Adipose tissue (tissue), 3 donors: Measurements from ENCODE around the gene ASZ1. TPM values are rescaled to one million over a fixed set of nuclear protein-coding genes. Genes with fewer than 3 reads are reported as not detected.

Experiments used
- H3K27ac ChIP-seq: one replicate; pipeline ENCODE4 v1.5.1; 2013; ENCODE audit warnings: low read depth, low read length
- WGBS, 3 donors: extraction: QIAGEN DNeasy Blood & Tissue Kit; methylation state at CpG; one replicate each; pipeline ENCODE4 v1.1.7; 2013; 5-methylcytosine and 5-hydroxymethylcytosine counted together
- polyA plus RNA-seq, 3 donors: library from polyadenylated mRNA; stranded (reverse); fragments of 200-250 nt; gene quantifications; one replicate each; pipeline ENCODE4 v1.2.3, GENCODE V29; 2013
- donor health status: healthy with polysubstance abuse.
- donor health status: Bipolar disorder and iron deficiency.
- donor health status: healthy.

Gene ASZ1
- polyA plus RNA-seq, 3 donors, result not detected

DNA sequence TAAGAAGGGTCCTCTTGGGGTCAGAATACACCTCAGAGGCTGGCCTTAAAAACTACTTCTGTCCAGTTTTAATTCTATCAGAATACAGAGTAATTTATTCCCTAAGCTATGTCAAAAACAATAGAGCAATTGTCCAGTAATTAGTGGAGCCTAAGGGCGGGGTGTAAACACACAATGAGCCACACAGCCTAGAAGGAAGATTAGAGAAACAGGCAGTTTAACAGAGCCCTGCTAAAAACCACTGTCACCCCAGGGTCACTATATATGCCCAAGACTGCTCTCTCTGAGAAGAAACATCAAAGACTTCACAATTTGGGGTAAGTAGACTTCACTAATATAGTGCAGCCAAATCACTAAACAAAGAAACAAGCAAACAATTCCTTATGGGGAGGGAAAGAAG lies 77.3 kb downstream of the ASZ1 start:
- WGBS, 3 donors, result 66 to 76% (median 75%) methylated on average over 1 of the region's 1 CpG
- H3K27ac ChIP-seq, result no peak overlapping the region

DNA sequence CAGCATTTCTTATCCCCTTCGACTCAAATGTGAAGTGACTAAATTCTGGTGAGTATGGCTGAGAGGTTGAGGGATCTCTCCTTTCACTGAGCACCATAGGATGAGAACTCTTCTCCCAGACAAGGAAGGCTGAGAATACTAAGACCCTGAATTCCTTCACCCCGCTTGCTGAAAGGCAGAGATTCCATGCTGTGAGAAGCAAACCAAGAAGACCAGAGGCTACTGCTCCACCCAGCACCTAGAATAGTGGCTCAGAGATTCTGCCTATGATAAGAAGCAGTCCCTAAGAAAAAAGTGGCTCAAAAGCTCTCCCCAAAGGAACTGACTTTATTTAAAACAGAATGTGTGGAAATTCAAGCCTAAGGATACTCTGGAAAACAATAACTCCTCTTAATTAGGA lies 77.7 kb downstream of the ASZ1 start:
- WGBS, 3 donors, result 70 to 94% (median 86%) methylated on average over 2 of the region's 2 CpGs
- H3K27ac ChIP-seq, result no peak overlapping the region

DNA sequence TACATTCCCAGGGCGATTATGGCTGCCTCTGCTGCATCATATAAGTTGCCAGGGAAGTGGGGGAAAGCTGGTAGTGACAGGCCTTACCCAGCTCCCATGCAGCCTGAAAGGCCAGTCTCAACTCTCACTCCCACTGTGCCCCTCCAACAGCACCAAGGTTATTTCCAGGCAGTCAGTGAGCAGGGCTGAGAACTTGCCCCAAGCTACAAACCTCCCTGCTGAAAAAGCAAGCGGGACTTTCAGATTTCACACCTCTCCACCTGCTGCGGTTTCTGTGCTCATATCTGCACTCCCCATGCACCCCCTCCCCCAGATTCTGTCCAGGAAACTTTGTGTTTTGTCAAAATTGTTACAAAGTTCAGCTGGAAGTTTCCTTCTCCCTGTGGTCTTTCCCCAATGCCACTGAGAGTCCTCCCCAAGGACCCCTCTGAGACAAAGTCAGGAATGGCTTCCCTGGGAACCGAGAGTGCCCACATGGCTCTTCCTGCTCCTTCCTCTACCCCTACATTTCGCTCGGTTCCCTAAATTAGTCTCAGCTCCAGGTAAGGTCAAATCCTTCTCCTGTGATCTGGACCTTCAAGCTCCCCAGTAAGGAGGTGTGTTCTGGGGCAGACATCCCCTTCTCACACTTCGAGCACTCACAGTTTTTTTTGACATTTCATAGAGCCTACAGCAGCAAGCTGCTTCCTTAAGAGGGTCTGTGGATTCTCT lies 79.2 kb downstream of the ASZ1 start:
- WGBS, 3 donors, result 70 to 87% (median 86%) methylated on average over 7 of the region's 7 CpGs
- H3K27ac ChIP-seq, result no peak overlapping the region

DNA sequence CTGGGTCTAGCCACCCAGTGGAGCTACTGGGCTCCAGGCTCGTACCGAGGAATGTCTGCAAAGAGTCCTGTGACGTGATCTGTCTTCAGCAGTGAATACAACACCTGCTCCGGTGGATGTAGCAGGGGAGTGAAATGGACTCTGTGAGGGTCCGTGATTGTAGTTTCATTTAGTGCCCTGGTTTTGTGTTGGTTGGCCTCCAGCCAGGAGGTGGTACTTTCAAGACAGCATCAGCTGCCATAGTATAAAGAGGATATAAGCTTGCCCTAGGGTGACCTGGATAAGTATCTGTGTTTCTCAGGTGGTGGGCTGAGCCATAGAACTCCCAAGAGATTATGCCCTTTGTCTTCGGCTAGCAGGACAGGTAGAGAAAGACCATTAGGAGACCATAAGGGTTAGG lies 79.8 kb downstream of the ASZ1 start:
- WGBS, 3 donors, result 79 to 84% (median 81%) methylated on average over 6 of the region's 6 CpGs
- H3K27ac ChIP-seq, result no peak overlapping the region

DNA sequence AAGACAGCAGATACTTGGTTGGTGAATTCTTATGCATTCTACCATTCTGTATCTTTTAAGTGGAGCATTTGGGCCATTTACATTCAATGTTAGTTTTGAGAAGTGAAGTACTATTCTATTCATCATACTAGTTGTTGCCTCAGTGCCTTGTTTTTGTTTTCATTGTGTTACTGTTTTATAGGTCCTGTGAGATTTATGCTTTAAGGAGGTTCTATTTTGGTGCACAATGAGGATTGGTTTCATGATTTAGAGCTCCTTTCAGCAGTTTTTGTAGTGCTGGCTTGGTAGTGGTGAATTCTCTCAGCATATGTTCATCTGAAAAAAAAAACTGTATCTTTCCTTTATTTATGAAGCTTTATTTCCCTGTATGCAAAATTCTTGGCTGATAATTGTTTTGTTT lies 81.1 kb downstream of the ASZ1 start:
- H3K27ac ChIP-seq, result no peak overlapping the region

DNA sequence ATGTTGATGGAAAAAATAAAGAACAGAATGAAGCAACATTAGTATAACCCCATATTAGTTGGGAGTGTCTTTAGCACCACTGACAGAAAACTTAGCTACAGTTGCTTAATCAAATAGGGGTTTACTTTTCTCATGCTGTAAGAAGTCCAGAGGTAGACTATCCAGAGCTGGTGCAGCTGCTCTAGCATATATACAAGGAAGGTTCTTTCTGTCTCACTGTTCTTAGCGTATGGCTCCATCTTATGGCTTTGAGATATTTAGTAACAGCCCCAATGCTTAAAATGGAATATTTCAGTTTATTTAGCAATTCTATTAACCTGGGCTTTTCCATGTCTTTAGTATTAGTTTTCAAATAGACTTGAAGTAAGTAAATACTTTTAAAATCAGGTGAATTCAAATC lies 89.3 kb downstream of the ASZ1 start:
- H3K27ac ChIP-seq, result no peak overlapping the region
- 79 to 85% (median 81%) methylated on average over 1 of the region's 1 CpG for WGBS, 3 donors

DNA sequence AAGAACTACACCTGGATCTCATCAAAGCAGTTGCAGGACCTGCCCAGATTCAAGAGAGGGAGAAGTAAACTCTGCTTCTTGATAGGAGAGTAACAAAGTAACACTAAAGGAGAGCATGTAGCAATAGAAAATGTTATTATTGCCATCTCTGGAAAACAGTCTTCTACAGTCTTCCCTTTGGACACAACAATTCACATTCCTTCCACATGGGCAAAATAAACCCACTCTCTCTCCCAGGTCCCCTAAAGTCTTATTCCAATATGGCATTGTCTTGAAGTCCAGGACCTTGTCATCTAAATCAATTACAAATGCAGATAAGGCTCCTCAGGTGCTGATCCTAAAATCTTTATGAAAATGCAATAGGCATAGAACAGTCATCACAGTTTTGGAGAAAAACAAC lies 94.1 kb downstream of the ASZ1 start:
- H3K27ac ChIP-seq, result no peak overlapping the region

DNA sequence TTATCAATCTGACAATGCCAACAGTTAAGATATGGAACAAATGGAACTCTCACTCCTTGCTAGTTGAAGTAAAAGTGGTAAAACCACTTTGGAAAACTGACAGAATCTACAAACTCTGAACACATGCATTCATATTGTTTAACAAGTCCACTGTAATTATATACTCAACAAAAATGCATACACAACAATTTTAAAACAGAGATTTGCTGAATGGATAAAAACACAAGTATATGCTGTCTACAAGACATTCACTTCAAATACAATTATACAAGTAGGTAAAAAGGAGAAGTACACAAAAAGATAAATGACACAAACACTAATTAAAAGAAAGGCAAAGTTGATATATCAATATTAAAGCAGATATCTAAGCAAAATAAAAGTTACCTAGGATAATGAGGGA lies 95.3 kb downstream of the ASZ1 start:
- no peak overlapping the region for H3K27ac ChIP-seq

DNA sequence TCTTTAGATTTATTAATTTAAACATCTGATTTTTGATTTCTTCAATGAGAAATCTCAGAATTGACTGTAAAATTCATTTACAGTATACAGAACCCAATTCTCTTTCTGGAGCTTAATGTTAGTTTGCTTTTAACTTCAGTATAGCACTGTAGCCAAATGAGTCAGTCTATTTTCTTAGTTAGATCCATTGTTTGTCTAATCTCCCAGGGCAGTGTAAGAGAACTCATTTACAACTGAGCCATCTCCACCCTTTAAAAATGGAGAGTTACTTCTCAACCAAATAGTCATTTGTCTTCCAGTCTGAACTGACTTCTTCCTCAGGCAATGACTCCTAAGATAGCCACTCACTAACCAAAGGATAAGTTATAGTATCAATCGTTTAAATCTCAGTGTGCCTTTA lies 101.5 kb downstream of the ASZ1 start:
- 69 to 78% (median 72%) methylated on average over 1 of the region's 1 CpG for WGBS, 3 donors
- H3K27ac ChIP-seq, result no peak overlapping the region

DNA sequence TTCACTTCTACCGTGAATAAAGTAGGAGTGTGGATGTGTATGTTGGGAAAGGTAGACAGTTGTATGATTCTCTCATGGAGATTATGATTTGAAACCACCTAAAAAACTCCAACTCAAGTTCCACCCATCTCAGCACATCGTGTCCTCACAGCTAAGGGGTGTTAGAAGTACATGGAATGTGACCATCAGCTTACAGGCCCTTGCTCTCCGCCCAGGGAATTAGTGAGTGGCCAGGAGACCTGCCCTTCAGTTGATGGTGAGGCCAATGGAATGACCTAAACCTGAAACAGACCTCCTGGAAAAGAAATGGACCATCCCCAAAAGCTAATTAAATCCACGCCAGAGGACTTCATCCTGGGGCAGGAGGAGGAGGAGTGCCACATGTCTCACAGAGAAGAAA lies 102.3 kb downstream of the ASZ1 start:
- WGBS, 3 donors, result 50 to 63% (median 51%) methylated on average over 4 of the region's 4 CpGs
- no peak overlapping the region for H3K27ac ChIP-seq

DNA sequence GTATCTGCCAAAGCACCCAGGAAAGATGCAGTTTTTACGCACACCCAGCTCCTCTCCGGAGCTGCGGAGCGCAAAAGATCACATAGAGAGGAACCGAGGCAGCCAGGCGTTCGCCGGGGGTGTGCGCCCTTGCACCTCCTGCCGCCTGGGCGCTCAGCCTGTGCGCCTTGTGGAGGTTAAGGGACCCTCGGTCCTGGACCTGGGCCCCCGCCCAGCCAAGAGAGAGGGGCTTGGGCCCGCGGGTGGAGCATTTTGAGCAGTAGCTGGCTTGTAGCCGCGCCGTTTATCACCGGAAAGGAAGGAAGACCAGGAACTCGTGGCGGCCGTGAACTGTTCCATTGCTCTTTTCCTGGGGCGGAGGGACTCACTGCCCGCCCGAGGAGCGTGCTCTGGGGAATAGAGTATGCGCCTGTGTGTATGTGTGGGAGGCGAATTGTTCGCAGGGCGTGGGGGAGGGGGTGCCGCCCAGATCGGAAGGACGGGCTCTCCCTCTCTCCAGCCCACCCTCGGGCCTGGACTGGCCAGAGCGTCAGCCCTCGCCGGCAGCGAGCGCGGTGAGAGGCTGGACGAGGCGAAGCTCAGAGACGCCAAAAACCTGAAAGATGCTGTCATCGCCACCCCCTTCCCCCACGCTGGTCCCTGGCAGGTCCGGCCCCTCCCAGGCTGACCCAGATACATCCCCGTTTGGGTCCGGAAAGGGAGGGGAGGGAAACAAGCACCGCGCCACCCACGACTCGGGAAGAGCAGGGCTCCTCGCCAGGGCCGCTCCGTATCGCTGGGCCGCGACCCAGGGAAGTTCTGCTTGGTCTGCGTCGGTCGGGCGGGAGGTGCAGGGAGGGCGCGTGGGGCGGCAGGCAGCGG lies 103.2 kb downstream of the ASZ1 start:
- no peak overlapping the region for H3K27ac ChIP-seq
- WGBS, 3 donors, result 0 to 2% (median 1%) methylated on average over 63 to 67 of the region's 67 CpGs

DNA sequence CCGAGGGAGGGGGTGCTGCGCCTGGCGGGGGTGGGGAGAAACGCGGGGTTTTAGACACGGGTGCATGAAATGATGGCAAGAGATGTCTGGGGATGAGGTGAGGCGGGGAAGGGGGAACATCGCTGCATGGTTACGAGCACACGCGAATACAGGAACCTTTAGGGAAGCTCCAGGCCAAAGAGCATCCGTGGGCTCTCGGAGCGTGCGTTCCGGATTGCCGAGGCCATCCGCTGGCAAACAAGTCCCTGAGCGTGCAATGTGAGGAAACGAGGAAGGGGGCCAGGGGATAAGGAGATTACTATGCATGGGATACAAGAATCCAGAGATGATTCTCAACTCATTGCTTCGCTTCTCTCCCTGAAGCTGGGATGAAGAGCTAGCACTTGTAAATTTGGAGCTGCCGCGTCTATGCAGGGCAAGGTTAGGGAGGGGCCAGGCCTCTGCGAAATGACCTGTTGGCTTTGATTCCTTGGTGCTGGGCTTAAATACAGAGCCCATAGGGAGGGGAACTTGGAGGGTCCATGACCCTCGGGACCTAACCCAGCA lies 103.9 kb downstream of the ASZ1 start:
- 1 to 2% (median 1%) methylated on average over 25 of the region's 25 CpGs for WGBS, 3 donors
- no peak overlapping the region for H3K27ac ChIP-seq

DNA sequence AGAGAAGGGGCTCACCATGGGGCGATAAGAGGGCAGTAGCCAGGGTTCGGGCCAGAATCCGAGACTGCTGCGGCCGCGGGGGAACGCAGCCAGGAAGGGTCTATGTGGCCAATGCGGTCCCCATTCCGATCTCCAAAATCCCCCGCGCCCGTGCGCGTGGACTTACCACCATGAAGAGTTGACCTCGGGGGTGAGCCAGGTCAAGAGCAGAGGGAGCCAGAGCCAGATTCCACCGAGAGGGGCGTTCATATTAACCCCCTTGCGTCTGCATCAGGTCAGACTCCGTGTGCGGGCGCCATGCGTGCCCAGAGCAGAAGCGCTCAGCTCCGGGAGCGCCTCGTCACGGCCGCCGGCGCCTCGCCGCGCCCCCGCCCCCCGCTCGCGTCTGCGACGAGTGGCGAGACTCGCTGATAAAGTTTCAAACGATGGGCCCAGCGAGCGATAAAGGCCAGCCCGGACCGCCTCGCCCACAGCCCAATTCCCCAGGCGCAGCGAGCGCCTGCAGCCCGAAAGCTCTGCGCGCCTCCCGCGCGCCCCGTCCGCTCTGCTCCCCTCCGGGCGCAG lies 104.5 kb downstream of the ASZ1 start, which contains the start of gene WNT2:
Gene WNT2 (minus strand): TSS at position 318 of the 564 bp plus-strand sequence. CDS start 69 bp downstream, at position 249.
- no peak within 1 kb of the TSS for H3K27ac ChIP-seq
- WGBS, 3 donors, result 0 to 1% (median 1%) methylated on average over 46 to 60 of the region's 60 CpGs

DNA sequence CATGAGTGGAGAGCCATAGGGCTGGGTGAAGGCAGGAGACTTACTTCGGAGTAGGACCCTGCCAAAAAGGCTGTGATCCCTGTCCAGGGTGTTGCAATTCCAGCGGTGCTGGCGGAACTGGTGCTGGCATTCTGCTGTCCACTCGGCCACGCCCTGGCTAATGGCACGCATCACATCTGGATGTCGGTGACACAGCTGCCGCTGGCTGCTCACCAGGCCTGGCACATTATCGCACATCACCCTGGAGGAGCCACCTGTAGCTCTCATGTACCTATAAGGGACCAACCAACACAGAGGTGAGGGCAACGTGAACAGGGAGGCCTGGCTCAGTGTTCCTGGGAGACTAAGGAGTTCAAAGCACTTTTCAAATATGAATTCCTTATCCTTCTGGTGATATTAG lies 106.8 kb downstream of the ASZ1 start:
- 89 to 91% (median 91%) methylated on average over 10 of the region's 10 CpGs for WGBS, 3 donors
- H3K27ac ChIP-seq, result no peak overlapping the region

DNA sequence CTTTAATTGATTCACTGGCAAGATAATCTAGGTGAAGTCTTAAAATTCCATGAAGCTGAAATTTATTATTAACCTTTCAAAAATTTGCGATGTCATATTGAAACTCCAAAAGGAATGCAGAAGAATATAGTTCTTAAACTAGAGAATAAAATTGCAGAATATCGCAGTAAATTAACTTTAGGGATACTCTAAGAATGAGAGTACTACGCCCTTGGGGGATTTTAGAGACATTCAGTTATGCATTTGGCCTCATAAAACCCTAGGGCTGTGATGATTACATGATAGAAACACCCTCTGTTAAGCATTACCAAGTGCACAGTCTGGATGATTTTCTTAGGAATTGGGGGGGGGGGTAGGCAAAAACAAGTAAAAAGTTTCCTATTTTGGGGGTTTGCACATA lies 108.1 kb downstream of the ASZ1 start:
- 74 to 76% (median 75%) methylated on average over 3 of the region's 3 CpGs for WGBS, 3 donors
- no peak overlapping the region for H3K27ac ChIP-seq

DNA sequence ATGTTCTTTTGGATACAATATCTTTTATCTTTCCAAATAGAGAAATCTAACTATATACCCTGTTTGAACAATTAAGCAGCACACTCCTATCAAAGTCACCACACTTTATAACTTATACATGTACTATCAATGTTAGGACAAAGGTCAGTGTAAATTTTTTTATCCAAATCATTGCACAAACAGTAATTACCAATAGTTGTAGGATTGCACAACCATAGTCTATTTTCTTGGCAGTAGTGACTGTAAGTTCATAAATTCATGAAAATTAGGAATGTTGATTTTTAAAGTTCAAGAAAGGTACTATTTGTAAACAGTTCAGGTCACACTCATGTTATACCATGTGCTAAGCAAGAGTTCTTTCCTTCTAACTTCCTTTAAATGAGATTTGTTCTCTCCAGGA lies 113.7 kb downstream of the ASZ1 start:
- no peak overlapping the region for H3K27ac ChIP-seq
